Psoas muscle (tissue), 8 donors: ENCODE results near the gene ZBTB12. TPM values are rescaled to one million over a fixed set of nuclear protein-coding genes. Genes with fewer than 3 reads are reported as not detected.
"Not testable (repeated sequence)": the region's sequence is repeated elsewhere in the genome, so short reads cannot be mapped to it uniquely, and the experiment has no call there.

Experiments
- ATAC-seq, 4 donors: fragments of 200-7000 bp; cut with Tn5 transposase; one replicate each; pipeline ENCODE4 v1.9.1; 2020; ENCODE audit warnings: moderate library complexity in 3 of 4, mild to moderate bottlenecking in 2 of 4
- DNase-seq, 2 donors: peaks; one replicate each; pipeline ENCODE4 v3.0.0-alpha.2; 2020
- H3K27ac ChIP-seq: fragments of 200-600 bp; one replicate; pipeline ENCODE4 v1.8.0; 2022
- H3K27me3 ChIP-seq, 3 donors: fragments of 200-600 bp in 1 of 3; one replicate each; pipeline versions ENCODE4 v1.6.1 to v1.8.0; 2013 to 2022; ENCODE audit warnings: low read length in 2 of 3, mild to moderate bottlenecking in 2 of 3, moderate library complexity in 1 of 3; ENCODE audit not compliant: insufficient read depth in 3 of 3
- H3K36me3 ChIP-seq, 2 donors: fragments of 200-600 bp in 1 of 2; one replicate each; pipeline versions ENCODE4 v1.6.1 to v1.8.0; 2013 to 2022; ENCODE audit warnings: low read depth in 1 of 2, mild to moderate bottlenecking in 1 of 2, moderate library complexity in 1 of 2; ENCODE audit not compliant: insufficient read depth in 1 of 2
- H3K4me1 ChIP-seq: fragments of 200-600 bp; one replicate; pipeline ENCODE4 v1.8.0; 2022
- H3K4me3 ChIP-seq: fragments of 200-600 bp; one replicate; pipeline ENCODE4 v1.8.0; 2022; ENCODE audit warnings: mild to moderate bottlenecking
- H3K9me3 ChIP-seq: fragments of 200-600 bp; one replicate; pipeline ENCODE4 v1.8.0; 2022
- CTCF ChIP-seq: fragments of 200-600 bp; IDR thresholded peaks from one replicate; pipeline ENCODE4 v1.8.0; 2022; ENCODE audit warnings: antibody characterized with exemption
- WGBS, 3 donors: extraction: QIAGEN DNeasy Blood & Tissue Kit; methylation state at CpG; one replicate each; pipeline versions ENCODE4 v1.1.6 to v1.1.7; 2013; 5-methylcytosine and 5-hydroxymethylcytosine counted together
- intact Hi-C, 2 donors: fragments of 100-400 bp; cut with DNase I; formaldehyde crosslinking; loops; one replicate each; pipeline versions ENCODE4 v1.11.0 to v1.14.2; 2022
- polyA plus RNA-seq, 3 donors: library from polyadenylated mRNA; stranded (reverse); fragments of 200-250 nt; gene quantifications; one replicate each; pipeline ENCODE4 v1.2.3, GENCODE V29; 2013
- total RNA-seq, 4 donors: library from RNA; stranded (reverse); fragmentation: NEBNext Ultra II Directional in 2 of 4; extraction: Animal tissue kit (Norgen Biotek cat#: 25700) in 2 of 4; gene quantifications; one replicate each; pipeline versions ENCODE4 v1.2.1 to v1.2.4, GENCODE V29; 2021 to 2023
- donor health status: healthy with polysubstance abuse.
- donor health status: DM: no; HTN: no; CAD: no; lungs with moderate emphysema.
- donor health status: Bipolar disorder and iron deficiency.
- donor health status: healthy.
- donor health status: DM: yes; HTN: yes; CAD: no.
- donor health status: DM: no; HTN: no; CAD: no.
- donor health status: DM: no; HTN: no; CAD: no.
- donor health status: DM: yes; HTN: yes; CAD: no.

ZBTB12 gene
- total and polyA plus RNA-seq, 7 donors, result 1.1 to 4.6 (median 2.2) TPM

DNA sequence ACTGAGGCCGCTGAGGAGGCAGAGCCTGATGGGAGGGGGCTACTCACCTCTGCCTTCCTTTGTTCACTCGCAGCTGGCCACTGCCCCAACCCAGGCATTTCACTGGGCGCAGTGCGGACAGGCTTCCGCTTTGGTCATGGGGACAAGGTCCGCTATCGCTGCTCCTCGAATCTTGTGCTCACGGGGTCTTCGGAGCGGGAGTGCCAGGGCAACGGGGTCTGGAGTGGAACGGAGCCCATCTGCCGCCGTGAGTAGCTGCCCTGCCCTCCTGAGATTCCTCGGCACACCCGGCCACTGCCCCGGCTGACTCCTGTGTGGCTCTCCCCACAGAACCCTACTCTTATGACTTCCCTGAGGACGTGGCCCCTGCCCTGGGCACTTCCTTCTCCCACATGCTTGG, 31.7 kb upstream of the ZBTB12 start:
- no peaks in the 10 kb centered on the region for H3K36me3 ChIP-seq
- H3K27me3 ChIP-seq, result peaks cover 0 to under 1% (median 0%) of the 10 kb centered on the region in 3 donors
- ATAC-seq, result no peak
- no peak for TF ChIP-seq CTCF
- no peaks in the 10 kb centered on the region for H3K9me3 ChIP-seq
- H3K4me1 ChIP-seq, result no peaks in the 10 kb centered on the region
- H3K27ac ChIP-seq, result no peak overlapping the region
- WGBS, 3 donors, result 84 to 85% (median 85%) methylated on average over 19 of the region's 19 CpGs
- H3K4me3 ChIP-seq, result no peak overlapping the region
- intact Hi-C loops, result no loop called here
- no peak for DNase-seq

DNA sequence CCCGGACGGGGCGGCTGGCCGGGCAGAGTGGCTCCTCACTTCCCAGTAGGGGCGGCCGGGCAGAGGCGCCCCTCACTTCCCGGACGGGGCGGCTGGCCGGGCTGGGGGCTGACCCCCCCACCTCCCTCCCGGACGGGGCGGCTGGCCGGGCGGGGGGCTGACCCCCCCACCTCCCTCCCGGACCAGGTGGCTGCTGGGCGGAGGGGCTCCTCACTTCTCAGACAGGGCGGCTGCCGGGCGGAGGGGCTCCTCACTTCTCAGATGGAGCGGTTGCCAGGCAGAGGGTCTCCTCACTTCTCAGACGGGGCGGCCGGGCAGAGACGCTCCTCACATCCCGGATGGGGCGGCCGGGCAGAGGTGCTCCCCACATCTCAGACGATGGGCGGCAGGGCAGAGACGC, 30.3 kb upstream of the ZBTB12 start:
- WGBS, 3 donors, result 83 to 100% (median 89%) methylated on average over 1 to 25 of the region's 32 CpGs
- ATAC-seq, H3K4me1 ChIP-seq, H3K27ac ChIP-seq, intact Hi-C loops, H3K9me3 ChIP-seq, H3K36me3 ChIP-seq, H3K27me3 ChIP-seq, DNase-seq, H3K4me3 ChIP-seq: not testable (repeated sequence)

DNA sequence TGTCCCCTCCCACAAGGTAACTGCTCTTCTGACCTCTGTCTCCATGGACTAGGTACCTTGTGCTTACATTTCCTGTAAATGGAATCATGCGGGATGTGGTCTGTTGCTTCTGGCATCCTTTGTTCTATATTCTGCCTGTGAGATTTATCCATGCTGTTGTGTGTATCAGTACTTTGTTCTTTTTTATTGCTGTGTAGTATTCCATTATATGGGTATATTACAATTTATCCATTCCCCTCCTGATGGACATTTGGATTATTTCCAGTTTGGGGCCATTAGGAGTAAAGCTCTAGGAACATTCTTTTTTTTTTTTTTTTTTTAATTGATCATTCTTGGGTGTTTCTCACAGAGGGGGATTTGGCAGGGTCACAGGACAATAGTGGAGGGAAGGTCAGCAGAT, 29.1 kb upstream of the ZBTB12 start:
- H3K27ac ChIP-seq, result no peak overlapping the region
- H3K36me3 ChIP-seq, result no peaks in the 10 kb centered on the region
- intact Hi-C loops, result no loop called here
- ATAC-seq (no peak), DNase-seq (no peak)
- TF ChIP-seq CTCF, result no peak
- no peaks in the 10 kb centered on the region for H3K9me3 ChIP-seq
- H3K4me3 ChIP-seq, result no peak overlapping the region
- H3K27me3 ChIP-seq, result peaks cover 0 to 2% (median 0%) of the 10 kb centered on the region in 3 donors
- H3K4me1 ChIP-seq, result no peaks in the 10 kb centered on the region
- 77 to 97% (median 91%) methylated on average over 1 of the region's 1 CpG for WGBS, 3 donors

- H3K27ac ChIP-seq, result no peak overlapping the region
- intact Hi-C loops, result no loop called here
- H3K9me3 ChIP-seq, result no peaks in the 10 kb centered on the region
- no peak for TF ChIP-seq CTCF
- H3K4me1 ChIP-seq, result no peaks in the 10 kb centered on the region
- ATAC-seq, result no peak
- 37 to 51% (median 48%) methylated on average over 9 of the region's 9 CpGs for WGBS, 3 donors
- H3K4me3 ChIP-seq, result no peak overlapping the region
- DNase-seq, result no peak
- no peaks in the 10 kb centered on the region for H3K36me3 ChIP-seq
- H3K27me3 ChIP-seq, result peaks cover 0 to 2% (median 0%) of the 10 kb centered on the region in 3 donors
Observed at GRCh38 chr6:31928672-31928939, 26.7 kb upstream of the ZBTB12 start.

DNA sequence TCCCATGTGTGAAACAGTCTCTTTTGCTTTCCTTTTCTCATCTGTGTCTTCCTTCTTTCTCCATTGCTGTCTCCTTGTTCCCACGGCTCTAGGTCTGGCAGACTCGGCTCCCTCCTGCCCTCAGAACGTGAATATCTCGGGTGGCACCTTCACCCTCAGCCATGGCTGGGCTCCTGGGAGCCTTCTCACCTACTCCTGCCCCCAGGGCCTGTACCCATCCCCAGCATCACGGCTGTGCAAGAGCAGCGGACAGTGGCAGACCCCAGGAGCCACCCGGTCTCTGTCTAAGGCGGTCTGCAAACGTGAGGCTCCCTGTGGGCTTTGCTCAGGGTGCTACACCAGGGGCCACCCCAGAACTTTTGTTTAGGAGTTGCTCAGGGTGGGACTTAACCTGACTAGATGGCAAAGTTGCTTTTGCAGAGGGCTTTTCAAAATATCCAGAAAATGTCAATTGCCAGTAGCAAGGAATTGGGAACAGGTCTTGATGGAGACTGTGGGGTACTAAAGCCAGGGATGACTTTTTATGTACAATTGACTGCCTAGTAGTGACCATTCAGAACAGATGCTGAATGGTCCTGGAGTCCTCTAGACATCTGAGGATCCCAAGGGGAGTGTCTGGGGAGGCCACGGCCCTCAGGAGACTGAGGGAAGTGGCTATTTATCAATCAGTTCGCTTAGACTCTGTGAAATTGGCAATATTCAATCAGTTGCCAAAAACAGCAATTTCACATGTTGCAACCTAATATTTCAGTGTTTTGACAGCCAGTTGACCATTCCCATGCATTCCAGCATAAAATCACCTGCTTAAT, 26.2 kb upstream of the ZBTB12 start:
- H3K27me3 ChIP-seq, result peaks cover 0 to 2% (median 0%) of the 10 kb centered on the region in 3 donors
- no peaks in the 10 kb centered on the region for H3K36me3 ChIP-seq
- H3K4me3 ChIP-seq, result peak overlapping the region; percentile 28
- 65 to 77% (median 66%) methylated on average over 11 of the region's 11 CpGs for WGBS, 3 donors
- ATAC-seq (no peak), DNase-seq (no peak)
- intact Hi-C loops, result no loop called here
- H3K4me1 ChIP-seq, result no peaks in the 10 kb centered on the region
- H3K9me3 ChIP-seq, result no peaks in the 10 kb centered on the region
- no peak overlapping the region for H3K27ac ChIP-seq
- no peak for TF ChIP-seq CTCF
